Common myeloid progenitor, CD34-positive (primary cell): ENCODE results near the gene CHMP6.

Experiments used
- CTCF ChIA-PET: fragments of 350-600 bp; sonication (Branson Sonifier 250); formaldehyde crosslinking; loops from one replicate; lab custom pipeline; 2021; ENCODE audit warnings: antibody characterized with exemption; lab: Charles Lee
- POLR2A ChIA-PET: fragments of 350-600 bp; sonication (Branson Sonifier 250); formaldehyde crosslinking; loops from one replicate; lab custom pipeline; 2021; ENCODE audit warnings: antibody characterized with exemption; lab: Charles Lee
- DNase-seq, 3 donors: peaks; one replicate each; pipeline versions ENCODE4 v3.0.0 to v3.0.0-alpha.2; 2013
- H3K27ac ChIP-seq, 2 experiments: 1 replicate in 1 of 2; 2 replicates in 1 of 2; pipeline ENCODE4 v1.7.0; 2013; ENCODE audit warnings: inconsistent platforms in 2 of 2, low read length in 2 of 2, mild to moderate bottlenecking in 2 of 2, low read depth in 1 of 2, moderate library complexity in 1 of 2; ENCODE audit not compliant: severe bottlenecking in 2 of 2, insufficient read depth in 1 of 2, poor library complexity in 1 of 2
- H3K27me3 ChIP-seq, 5 experiments: replicated peaks in 2 of 5; 1 replicate in 3 of 5; 2 replicates in 2 of 5; pipeline versions ENCODE4 v1.6.1 to v1.7.0; 2013; ENCODE audit warnings: low read length in 4 of 5, mild to moderate bottlenecking in 2 of 5, moderate library complexity in 2 of 5, inconsistent platforms in 1 of 5; ENCODE audit not compliant: insufficient read depth in 5 of 5, control insufficient read depth in 4 of 5
- H3K36me3 ChIP-seq, 4 experiments: 1 replicate in 2 of 4; 2 replicates in 2 of 4; pipeline versions ENCODE4 v1.6.1 to v1.7.0; 2013; ENCODE audit warnings: low read length in 3 of 4, control low read depth in 1 of 4, mild to moderate bottlenecking in 1 of 4; ENCODE audit not compliant: control insufficient read depth in 4 of 4, insufficient read depth in 4 of 4
- H3K4me1 ChIP-seq, 4 experiments: 1 replicate in 3 of 4; 2 replicates in 1 of 4; pipeline versions ENCODE4 v1.6.1 to v1.7.1; 2013; ENCODE audit warnings: low read length in 3 of 4, mild to moderate bottlenecking in 3 of 4, control low read depth in 1 of 4, inconsistent platforms in 1 of 4, moderate library complexity in 1 of 4; ENCODE audit not compliant: control insufficient read depth in 4 of 4, insufficient read depth in 4 of 4; ENCODE audit errors: control extremely low read depth in 1 of 4
- H3K4me3 ChIP-seq, 7 experiments: 1 replicate in 4 of 7; 2 replicates in 3 of 7; pipeline versions ENCODE4 v1.5.1 to v1.7.0; 2013; ENCODE audit warnings: mild to moderate bottlenecking in 7 of 7, low read length in 6 of 7, moderate library complexity in 6 of 7, inconsistent platforms in 2 of 7, low read depth in 2 of 7, control low read depth in 1 of 7; ENCODE audit not compliant: insufficient read depth in 4 of 7, control insufficient read depth in 1 of 7; ENCODE audit errors: extremely low read depth in 1 of 7
- H3K9me3 ChIP-seq, 5 experiments: 1 replicate in 4 of 5; 2 replicates in 1 of 5; pipeline versions ENCODE4 v1.6.1 to v1.7.1; 2013; ENCODE audit warnings: low read length in 4 of 5, mild to moderate bottlenecking in 2 of 5, inconsistent platforms in 1 of 5, low read depth in 1 of 5, moderate library complexity in 1 of 5; ENCODE audit not compliant: control insufficient read depth in 4 of 5, insufficient read depth in 2 of 5; ENCODE audit errors: control extremely low read depth in 1 of 5
- WGBS: methylation state at CpG from one replicate; pipeline ENCODE4 v1.1.5; 2013; ENCODE audit not compliant: insufficient coverage; 5-methylcytosine and 5-hydroxymethylcytosine counted together

CHMP6 gene

GRCh38 chr17:81043319-81043724 lies 51.7 kb downstream of the CHMP6 start:
- WGBS = 98% methylated on average over 19 of the region's 19 CpGs
- CTCF ChIA-PET = no interaction called here
- H3K36me3 ChIP-seq = no peaks in the 10 kb centered on the region
- H3K4me1 ChIP-seq = peaks cover 0 to 29% (median 18%) of the 10 kb centered on the region in 4 experiments
- H3K4me3 ChIP-seq = no peak overlapping the region
- no peaks in the 10 kb centered on the region for H3K9me3 ChIP-seq
- no peak overlapping the region for H3K27ac ChIP-seq
- peaks cover 0 to 3% (median 0%) of the 10 kb centered on the region in 5 experiments for H3K27me3 ChIP-seq
- POLR2A ChIA-PET = no interaction called here
- no peak for DNase-seq

GRCh38 chr17:81043725-81044427 lies 52.2 kb downstream of the CHMP6 start:
- Histone ChIP-seq H3K4me1 (peaks cover 0 to 34% (median 22%) of the 10 kb centered on the region in 4 experiments), H3K9me3 (no peaks in the 10 kb centered on the region), H3K36me3 (no peaks in the 10 kb centered on the region), H3K27ac (no peak overlapping the region), H3K27me3 (peaks cover 0 to 3% (median 0%) of the 10 kb centered on the region in 5 experiments), H3K4me3 (no peak overlapping the region)
- POLR2A ChIA-PET = no interaction called here
- CTCF ChIA-PET = no interaction called here
- 85% methylated on average over 30 of the region's 38 CpGs for whole genome bisulfite sequencing
- no peak for DNase-seq

GRCh38 chr17:81044428-81044763 lies 52.8 kb downstream of the CHMP6 start:
- Histone ChIP-seq H3K36me3 (no peaks in the 10 kb centered on the region), H3K27me3 (no peaks in the 10 kb centered on the region), H3K4me3 (no peak overlapping the region), H3K9me3 (no peaks in the 10 kb centered on the region), H3K27ac (no peak overlapping the region), H3K4me1 (peaks cover 0 to 39% (median 27%) of the 10 kb centered on the region in 4 experiments)
- CTCF ChIA-PET = interaction anchor here (1.1 kb wide), 1 partner anchor 59 kb away, joined by 3 read pairs; no protein-coding TSS in a partner anchor
- POLR2A ChIA-PET = no interaction called here
- 97% methylated on average over 13 of the region's 14 CpGs for WGBS
- DNase-seq = no peak

- CTCF ChIA-PET = interaction anchor here (1.1 kb wide), 1 partner anchor 58 kb away, joined by 3 read pairs; no protein-coding TSS in a partner anchor
- no peak overlapping the region for H3K27ac ChIP-seq
- WGBS = 90% methylated on average over 25 of the region's 28 CpGs
- DNase-seq = no peak
- H3K4me1 ChIP-seq = peaks cover 0 to 39% (median 32%) of the 10 kb centered on the region in 4 experiments
- H3K4me3 ChIP-seq = no peak overlapping the region
- H3K36me3 ChIP-seq = no peaks in the 10 kb centered on the region
- H3K27me3 ChIP-seq = no peaks in the 10 kb centered on the region
- POLR2A ChIA-PET = no interaction called here
- no peaks in the 10 kb centered on the region for H3K9me3 ChIP-seq
Measured at GRCh38 chr17:81044764-81045589, 53.3 kb downstream of the CHMP6 start.

GRCh38 chr17:81045590-81046095 lies 54.0 kb downstream of the CHMP6 start:
- H3K27ac ChIP-seq = no peak overlapping the region
- H3K4me1 ChIP-seq = peaks cover 0 to 38% (median 27%) of the 10 kb centered on the region in 4 experiments
- H3K9me3 ChIP-seq = no peaks in the 10 kb centered on the region
- DNase-seq = no peak
- 62% methylated on average over 7 of the region's 9 CpGs for WGBS
- no peaks in the 10 kb centered on the region for H3K27me3 ChIP-seq
- no peaks in the 10 kb centered on the region for H3K36me3 ChIP-seq
- POLR2A ChIA-PET = no interaction called here
- CTCF ChIA-PET = interaction anchor here (1.1 kb wide), 2 partner anchors 19 to 57 kb away, joined by 3 read pairs; no protein-coding TSS in a partner anchor
- no peak overlapping the region for H3K4me3 ChIP-seq

- ChIA-PET POLR2A (no interaction called here), CTCF (interaction anchor here (1.1 kb wide), 2 partner anchors 17 to 19 kb away, joined by 3 read pairs; no protein-coding TSS in a partner anchor)
- H3K36me3 ChIP-seq = no peaks in the 10 kb centered on the region
- 88% methylated on average over 16 of the region's 17 CpGs for WGBS
- no peak overlapping the region for H3K4me3 ChIP-seq
- no peaks in the 10 kb centered on the region for H3K27me3 ChIP-seq
- H3K4me1 ChIP-seq = peaks cover 0 to 38% (median 27%) of the 10 kb centered on the region in 4 experiments
- no peak for DNase-seq
- H3K27ac ChIP-seq = no peak overlapping the region
- H3K9me3 ChIP-seq = no peaks in the 10 kb centered on the region
Measured at GRCh38 chr17:81046132-81046769, 54.6 kb downstream of the CHMP6 start.
